CD1c-positive myeloid dendritic cell (primary cell): ENCODE data around the gene TFCP2.

Source experiments
- DNase-seq: peaks from one replicate; pipeline ENCODE4 v3.0.0-alpha.2; 2016; ENCODE audit errors: extremely low spot score

Gene TFCP2

DNA sequence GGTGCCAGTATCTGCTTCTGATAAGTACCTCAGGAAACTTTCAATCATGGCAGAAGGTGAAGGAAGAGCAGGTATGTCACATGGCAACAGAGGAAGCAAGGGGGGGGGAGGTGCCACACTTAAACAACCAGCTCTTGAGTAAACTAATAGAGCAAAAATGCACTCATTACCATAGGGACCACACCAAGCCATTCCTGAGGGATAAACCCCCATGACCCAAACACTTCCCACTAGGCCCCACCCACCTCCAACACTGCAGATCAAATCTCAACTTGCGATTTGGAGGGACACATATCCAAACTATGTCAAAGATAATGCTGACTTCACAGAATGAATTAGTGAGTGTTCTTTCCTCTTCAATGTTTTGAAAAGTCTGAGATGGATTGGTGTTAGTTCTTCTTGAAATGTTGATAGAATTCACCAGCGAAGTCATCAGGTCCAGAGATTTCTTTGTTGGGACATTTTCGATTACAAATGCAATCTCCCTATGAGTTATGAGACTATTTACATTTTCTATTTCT lies 16.6 kb downstream of the TFCP2 start:
- no peak for DNase-seq

DNA sequence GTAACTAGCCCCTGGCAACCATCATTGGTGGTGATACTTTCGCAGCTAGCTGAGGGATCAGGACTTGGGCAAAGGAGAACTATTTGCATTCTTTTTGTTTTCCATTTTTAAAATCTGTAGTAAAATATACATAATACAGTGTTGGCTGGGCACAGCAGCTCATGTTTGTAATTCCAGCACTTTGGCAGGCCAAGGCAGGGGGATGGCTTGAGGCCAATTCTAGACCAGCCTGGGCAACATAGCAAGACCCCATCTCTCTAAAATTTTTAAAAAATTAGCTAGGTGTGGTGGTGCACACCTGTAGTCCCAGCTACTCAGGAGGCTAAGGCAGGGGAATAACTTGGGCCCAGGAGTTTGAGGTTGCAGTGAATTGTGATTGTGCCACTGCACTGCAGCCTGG lies 20.0 kb downstream of the TFCP2 start:
- no peak for DNase-seq

DNA sequence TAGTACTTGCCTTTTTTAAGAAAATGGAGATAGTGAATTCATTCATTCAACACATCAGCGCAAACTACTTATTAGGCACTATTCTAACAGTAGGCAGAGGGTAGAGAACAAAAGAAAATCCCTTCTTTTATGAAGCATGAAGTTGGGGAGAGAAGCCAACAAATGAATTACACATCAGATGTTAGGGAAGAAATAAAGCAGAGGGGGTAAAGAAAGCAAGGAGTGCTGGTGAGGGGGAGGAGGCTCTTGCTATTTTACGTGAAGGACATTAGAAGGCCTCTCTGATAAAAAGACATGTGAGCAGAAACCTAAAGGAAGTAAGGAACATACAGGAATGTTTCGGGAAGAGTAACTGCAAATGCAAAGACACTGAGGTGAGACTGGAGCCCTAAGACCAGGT lies 22.2 kb downstream of the TFCP2 start:
- no peak for DNase-seq

DNA sequence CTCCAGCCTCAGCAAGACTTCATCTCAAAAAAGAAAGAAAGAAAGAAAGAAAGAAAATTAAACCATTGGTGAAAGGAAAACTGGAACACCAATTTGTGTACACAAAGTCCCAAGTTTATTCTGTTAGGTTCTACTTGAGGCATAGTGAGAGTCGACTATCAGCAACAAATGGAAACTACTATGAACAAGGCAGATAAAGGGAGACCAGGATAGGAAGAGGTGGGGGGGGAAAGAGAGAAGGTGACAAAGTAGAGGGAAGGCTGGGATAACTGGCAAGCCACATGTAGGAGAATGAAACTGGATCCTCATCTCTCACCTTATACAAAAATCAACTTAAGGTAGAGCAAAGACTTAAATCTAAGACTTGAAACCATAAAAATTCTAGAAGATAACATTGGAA lies 25.6 kb downstream of the TFCP2 start:
- no peak for DNase-seq

DNA sequence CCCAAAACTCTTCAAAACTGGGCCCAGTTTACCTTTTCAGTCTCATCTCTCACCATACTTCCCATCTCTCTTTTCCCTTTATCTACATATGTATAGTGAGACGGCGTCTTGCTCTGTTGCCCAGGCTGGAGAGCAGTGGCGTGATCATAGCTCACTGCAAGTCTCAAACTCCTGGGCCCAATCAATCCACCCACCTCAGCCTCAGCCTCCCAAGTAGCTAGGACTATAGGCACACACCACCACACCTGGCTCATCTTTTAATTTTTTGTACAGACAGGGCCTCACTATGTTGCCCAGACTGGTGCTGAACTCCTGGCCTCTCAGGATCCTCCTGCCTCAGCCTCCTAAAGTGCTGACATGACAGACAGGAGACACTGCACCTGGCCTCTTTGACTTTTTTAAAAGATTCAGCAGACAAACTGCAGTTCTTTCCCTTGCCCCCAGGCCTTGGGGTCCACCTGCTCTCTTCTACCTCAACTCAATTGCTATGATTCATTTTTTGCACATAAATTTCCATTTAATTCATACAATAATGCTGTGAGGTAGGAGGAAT lies 33.6 kb downstream of the TFCP2 start:
- no peak for DNase-seq

DNA sequence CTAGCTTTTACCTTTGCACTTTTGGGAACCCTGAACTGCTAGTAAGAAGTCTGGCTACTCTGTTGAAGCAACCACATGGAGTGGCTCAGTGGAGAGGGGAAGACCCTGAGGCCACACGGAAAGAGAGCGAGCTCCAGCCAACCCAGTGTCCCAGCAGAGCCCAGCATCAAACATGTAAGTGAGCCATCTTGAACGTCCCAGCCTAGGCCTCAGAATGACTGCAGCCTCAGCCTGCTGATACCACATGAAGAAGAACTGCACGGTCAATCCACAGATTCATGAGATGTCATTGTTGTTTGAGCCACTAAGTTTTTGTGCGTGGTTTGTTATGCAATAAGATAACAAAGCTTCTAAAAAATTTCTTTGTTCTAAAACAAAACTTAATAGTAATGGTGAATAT lies 40.2 kb downstream of the TFCP2 start:
- no peak for DNase-seq

DNA sequence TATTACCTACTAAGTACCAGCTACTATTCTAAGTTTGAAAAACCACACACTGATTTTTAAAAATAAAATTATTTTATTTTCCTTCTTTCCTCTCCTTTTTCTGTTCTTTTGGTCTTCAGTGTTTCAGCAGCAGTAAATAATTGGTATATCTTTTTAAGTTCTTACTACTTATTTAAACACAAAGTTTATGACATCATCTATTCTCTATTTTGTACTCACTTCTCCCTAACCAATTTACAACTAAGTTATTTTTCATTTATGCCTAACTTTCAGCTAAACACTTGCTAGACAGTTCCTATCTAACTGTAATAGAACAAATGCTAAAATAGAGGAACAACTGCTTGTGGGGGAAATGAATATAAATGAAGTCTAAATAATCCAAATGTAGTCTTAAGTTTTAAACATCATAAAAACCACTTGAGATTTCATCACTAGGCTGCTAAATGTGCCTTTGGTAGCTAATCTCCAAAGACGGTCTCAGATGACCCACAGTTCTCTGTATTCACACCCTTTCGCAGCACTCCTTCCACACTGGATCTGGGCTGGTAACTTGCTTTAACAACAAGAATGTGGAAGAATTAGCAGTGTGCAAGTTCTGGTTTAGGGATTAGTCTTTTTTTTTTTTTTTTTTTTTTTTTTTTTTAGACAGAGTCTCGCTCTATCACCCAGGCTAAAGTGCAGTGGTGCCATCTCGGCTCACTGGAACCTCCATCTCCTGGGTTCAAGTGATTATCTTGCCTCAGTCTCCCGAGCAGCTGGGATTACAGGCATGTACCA lies 41.0 kb downstream of the TFCP2 start:
- no peak for DNase-seq

DNA sequence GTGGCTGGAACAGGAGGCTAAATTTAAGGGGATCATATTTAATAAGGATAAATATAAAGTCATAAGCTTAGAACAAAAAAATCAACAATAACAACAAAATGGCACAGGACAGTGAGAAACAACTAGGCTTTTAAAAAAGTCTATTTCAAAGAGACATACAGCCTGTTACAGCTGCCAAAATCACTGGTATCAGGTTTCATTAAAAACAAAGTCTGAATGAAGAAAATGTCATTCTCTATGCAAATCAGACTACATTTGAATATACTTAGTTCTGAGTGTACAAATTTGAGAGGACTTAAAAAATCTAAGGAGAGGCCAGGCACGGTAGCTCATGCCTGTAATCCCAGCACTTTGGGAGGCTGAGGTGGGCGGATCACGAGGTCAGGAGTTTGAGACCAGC lies 44.0 kb downstream of the TFCP2 start:
- DNase-seq = no peak

DNA sequence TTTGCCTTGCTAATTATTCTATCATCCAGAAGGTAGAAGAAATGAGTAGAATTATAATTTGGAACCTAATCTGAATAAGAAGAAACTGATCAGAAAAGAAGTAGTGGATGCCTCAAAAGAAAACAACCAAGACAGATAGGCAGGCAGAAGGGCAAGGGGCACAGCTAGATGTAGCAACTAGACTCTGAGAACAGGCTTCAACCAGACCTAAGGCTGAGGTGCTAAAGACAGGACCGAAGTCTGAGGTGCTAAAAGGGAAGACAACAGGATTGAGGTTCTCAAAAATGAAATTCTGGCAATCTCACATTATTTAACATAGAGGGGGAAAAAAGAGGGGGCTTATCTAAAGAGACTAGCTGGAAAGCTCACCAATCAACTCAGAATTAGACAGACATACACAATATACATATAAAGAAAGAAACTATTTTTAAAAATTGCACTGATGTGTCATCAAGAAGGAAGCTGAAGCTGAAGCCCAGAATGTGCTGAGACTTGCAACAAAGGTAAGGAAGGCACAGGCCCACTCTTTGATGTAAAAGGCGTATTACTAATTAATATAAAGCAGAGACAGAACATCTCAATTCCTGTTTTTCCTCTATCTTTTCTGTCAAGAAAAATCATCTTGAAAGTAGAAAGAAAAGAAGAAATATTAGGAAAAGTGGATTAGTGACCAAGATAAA lies 45.7 kb downstream of the TFCP2 start:
- DNase-seq = no peak

DNA sequence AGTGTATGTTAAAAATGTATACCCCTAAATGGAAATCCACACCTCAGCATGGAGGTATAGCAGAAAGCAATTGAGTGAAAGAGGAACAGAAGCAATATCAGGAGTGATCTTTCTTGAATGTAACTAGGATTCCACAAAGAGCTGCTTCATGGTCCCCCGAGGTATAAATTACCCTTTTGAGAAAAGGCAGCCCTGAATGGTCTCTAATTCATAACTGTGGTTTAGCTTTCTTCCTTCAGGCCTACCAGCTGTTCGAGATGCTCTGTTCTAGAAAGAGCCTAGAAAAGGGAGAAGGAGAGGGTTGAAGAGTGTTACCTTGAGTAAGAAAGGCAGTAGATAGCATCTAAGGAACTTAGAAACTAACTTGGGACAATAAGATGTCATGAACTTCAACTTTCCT lies 46.6 kb downstream of the TFCP2 start:
- no peak for DNase-seq

DNA sequence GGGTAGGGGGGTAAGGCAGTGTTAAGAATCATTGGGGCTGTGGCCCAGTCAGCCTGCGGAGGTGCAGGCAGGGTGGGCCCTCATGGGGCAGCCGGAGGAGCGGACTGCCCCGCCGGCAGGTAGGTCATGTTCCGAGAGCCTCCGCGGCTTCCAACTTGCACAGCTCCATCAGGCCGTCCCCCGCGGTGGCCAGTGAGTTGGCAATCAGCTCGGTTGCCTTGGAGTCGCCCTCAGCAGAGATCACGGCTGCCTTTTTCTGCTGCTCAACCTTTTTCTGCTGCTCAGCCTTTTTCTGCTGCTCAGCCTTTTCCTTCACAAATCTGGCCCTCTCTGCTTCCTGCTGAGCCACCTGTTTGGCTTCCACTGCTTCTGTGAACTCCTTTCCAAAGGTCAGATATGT lies 48.4 kb downstream of the TFCP2 start:
- DNase-seq = no peak

DNA sequence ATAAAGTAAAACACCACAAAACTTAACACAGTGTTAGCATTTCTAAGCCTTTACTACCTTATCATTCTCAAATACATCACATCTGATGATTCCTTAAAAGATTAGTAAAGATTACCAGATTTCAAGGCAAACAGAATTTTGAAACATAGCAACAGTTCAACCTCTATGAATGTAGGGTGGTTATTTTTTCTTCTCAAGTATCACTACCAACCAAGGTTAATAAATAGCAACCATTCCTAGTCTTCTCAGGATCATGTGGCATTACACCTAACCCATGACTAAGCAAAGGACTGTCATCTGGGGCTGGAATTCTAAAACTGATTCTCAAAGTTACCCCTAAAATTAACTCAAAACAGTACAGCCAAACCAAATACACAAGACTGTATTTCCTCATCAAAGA lies 50.1 kb downstream of the TFCP2 start:
- no peak for DNase-seq

DNA sequence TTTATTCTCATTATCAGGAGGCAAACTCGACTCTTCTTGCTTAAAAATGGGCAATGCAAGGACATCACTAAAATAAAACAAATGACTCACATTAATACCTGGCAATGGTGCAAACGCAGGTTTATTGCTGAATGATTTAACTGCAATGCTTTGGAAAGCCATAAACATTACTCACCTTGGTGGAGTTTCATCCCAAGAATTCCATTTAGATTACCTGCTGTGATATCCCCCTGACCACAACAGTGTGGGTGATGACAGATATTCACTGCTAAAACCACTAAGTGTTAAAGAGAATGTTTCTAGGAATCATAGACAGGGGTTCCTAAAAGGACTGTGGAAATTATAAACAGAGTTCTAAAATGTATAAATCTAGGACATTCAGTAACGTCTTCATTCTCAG lies 54.2 kb downstream of the TFCP2 start:
- DNase-seq = no peak

DNA sequence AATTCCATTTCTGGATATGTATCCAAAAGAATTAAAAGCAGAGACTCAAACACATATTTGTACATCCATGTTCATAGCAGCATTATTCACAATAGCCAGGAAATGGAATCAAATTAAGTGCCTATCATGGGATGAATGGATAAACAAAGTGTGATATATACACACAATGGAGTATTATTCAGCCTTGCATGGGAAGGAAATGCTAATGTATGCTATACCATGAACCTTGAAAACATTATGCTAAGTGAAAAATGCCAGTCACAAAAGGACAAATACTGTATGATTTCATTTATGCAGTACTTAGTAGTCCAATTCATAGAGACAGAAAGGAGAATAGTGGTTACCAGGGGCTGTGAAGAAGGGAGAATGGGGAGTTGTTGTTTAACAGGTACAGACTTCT lies 57.4 kb downstream of the TFCP2 start:
- no peak for DNase-seq

DNA sequence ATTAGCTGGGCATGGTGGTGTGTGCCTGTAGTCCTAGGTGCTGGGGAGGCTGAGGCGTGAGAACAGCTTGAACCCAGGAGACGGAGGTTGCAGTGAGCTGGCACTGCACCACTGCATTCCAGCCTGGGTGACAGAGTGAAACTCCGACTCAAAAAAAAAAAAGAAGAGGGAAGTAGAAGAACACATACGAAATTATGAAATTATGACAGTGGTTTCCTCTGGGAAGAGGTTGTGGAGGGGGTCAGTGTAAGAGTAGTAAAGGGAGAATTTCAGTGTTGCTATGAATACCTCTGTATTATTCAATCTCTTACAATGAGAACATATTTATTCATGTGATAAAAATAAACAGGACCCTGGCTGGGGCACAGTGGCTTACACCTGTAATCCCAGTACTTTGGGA lies 64.8 kb downstream of the TFCP2 start:
- no peak for DNase-seq

DNA sequence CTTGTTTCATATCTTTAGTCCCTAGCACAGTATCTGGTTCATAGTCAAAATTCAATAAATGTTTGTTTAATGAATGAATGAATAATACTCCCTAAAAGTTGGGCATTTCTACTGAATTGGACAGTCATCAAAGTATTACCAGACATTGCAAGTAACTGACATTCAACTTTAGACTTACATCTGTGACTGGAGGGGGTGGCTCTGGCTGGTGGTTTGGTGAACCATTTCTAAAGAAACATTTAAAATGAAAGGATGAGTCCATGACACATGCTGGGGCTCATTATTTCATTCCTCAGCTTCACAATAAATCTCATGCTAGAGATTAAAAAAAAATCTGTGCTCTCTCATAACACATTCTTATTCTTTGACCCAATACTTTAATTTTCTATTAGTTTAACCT lies 69.0 kb downstream of the TFCP2 start:
- no peak for DNase-seq

DNA sequence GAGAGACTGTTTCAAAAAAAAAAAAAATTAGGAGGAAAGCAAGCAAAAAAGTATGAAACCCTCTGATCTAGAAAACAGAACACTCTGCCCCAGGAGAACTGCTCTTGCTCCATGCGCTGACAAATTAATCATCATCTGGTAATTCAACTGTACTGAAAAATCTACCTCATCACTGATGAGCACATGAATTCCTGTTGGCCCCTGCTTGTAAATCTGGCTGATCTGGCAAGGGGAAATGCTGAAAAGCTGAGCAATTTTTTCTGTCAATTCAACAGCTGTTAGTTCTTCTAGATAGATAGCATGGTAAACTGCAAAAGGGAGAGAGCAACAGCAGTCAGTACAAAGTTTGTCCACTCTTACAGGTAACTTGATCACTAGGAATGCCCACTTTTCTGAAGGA lies 74.3 kb downstream of the TFCP2 start:
- DNase-seq = no peak

DNA sequence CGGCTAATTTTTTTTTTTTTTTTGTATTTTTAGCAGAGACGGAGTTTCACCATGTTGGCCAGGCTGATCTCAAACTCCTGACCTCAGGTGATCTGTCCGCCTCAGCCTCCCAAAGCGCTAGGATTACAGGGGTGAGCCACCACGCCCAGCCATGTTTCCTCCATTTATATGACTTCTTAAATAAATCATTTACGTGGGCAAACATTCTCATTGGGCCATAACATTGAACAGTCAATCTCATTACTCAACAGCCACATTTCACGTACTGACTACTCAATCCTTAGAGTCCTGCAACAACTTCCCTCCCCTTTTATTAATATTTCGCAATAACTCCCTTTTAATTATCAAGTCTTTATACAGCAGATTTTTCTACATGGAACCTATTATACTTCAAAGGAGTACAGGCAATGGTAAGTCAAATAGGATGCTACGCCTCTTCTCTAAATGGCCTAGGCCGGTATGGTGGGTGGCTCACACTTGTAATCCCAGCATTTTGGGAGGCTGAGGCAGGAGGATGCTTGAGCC lies 82.2 kb downstream of the TFCP2 start:
- DNase-seq = no peak

DNA sequence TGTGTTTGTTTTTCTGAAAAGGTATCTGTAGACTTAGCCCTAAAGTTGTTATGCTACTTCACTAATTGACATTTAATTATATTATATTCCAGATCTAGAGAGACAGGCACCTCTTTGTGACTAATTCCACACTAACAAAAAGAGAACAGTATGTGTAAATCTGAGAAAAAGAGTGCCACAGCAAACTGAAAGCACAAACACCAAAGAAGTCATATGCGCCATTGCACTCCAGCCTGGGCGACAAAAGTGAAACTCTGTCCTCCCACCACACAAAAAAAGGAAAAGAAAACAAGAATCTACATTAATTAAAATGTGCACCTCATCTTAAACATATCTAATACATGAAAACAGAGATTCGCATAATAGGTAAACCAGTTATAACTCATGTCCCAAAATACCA lies 85.1 kb downstream of the TFCP2 start:
- no peak for DNase-seq

DNA sequence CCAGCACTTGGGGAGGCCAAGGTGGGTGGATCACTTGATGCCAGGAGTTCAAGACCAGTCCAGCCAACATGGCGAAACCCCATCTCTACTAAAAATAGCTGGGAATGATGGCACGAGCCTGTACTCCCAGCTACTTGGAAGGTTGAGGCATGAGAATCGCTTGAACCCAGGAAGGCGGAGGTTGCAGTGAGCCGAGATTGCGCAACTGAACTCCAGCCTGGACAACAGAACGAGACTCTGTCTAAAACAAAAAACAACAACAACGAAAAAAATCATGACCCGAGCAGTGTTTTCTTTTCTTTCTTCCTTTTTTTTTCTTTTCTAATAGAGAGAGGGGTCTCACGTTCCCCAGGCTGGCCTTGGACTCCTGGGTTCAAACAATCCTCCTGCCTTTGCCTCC lies 86.0 kb downstream of the TFCP2 start:
- no peak for DNase-seq

DNA sequence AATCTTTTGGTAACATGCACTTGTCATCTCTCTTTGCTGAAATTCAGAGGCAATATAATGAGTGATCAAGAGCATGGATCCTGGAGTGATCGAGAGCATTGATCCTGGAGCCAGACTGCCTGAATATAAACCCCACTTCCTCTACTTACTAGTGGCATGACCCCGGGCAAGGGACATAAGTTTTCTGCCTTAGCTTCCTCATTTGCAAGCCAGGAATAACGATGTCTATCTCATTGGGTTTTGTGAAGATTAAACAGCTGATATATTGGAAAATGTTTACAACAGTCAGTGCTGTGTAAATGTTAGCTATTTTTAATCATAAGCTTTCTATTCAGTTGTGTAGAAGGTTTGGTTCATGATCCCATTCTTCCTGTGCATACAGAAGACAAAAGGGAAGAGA lies 87.2 kb downstream of the TFCP2 start:
- peak; percentile 41 for DNase-seq

DNA sequence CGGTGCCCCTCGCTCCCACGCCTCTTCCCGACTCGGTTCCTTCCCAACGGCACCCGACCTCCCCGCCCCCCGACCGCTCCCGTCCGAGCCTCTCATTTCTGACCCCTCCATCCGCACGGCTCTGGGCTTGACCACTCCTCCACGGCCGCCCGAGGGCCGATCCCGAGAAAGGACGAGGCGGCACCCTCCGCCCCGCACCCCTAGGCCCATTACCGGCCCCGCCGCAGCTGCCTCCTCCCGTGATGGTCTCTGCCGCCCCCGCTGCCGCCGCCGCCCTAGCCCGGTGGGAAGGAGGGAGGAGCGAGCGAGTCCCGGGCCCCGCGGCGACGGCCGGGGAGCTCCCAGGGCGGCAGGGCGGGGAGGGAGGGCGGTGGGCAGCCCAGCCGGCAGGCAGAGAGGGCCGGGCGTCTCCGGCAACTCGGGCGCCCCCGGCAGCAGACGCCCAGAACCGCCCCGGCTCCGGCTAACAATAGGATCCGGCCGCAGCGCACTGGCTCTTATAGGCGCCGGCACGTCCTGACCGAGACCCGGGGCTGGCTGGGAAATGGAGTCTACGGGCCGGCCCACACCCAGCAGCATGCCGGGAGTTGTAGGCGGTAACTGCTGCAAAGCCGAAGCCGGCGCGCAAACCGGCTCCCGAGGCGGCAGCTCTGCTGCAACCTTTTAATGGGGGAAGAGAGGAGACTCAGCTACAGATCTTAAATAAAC lies 89.7 kb downstream of the TFCP2 start, which contains the start of gene CSRNP2:
Gene CSRNP2, minus strand, starts transcription at position 471 of the 708 bp plus-strand sequence. CDS start 7,035 bp downstream, outside the sequence.
- peak; percentile 97 for DNase-seq
